HG02798 (cell line): ENCODE results near the gene PCDH15.

ENCODE experiments used
- ATAC-seq: cut with Tn5 transposase; IDR thresholded peaks from one replicate; pipeline ENCODE4 v1.9.1; 2021; ENCODE audit warnings: mild to moderate bottlenecking; ENCODE audit not compliant: unreplicated experiment, poor library complexity

PCDH15 gene

DNA sequence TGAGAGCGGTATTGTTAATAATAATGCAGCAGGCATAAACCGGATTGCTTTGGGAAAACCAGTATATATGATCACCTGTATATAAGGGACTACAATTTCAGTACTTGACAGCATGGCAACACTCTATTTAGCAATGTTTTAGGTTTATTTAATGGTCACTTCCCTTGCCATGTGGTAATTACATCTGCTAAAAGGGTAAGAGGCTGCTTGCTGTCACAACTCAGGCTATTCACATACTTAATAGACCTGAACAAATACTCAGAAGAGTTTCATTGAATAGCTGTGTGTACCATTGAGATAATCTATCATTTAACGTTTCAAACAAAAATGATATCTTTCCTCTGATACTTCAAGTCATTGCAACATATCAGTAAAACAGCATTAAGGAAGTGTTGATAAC lies 90.1 kb downstream of the PCDH15 start:
- ATAC-seq = no peak

DNA sequence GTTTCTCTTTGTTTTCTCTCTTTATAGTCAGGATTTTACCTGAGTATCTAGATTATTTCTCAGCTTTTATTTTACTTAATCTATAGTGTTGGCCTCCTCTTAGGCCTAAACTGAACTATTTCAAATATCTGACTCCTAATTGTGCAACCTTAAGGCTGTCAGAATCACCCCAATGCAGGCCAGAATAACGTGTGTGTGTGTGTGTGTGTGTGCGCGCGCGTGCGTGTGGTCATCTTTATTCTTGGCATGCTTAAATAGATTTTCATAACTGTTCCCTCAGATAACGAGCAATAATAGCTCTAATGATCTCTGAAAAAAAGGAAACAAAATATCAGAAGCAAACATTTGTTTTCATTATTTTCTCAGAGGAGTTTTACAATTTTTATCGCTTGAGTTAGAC lies 92.4 kb downstream of the PCDH15 start:
- no peak for ATAC-seq

DNA sequence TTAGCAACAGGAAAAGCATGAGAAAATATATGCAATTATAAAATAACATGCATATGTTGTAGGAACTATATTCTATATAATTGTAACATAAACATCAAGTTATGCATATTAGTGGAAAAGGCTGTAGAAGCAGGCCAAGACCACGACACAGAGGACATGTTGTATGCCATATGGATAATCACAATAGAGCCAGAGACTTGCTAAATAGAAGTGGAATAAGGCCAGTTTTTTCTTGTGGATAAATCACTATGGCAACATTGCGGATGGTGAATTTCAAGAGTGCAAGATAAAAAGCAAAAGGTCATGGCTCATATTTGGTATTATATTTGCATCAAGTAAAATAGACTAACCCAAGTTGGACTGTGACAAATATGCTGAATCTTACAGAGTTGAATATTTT lies 93.0 kb downstream of the PCDH15 start:
- no peak for ATAC-seq

DNA sequence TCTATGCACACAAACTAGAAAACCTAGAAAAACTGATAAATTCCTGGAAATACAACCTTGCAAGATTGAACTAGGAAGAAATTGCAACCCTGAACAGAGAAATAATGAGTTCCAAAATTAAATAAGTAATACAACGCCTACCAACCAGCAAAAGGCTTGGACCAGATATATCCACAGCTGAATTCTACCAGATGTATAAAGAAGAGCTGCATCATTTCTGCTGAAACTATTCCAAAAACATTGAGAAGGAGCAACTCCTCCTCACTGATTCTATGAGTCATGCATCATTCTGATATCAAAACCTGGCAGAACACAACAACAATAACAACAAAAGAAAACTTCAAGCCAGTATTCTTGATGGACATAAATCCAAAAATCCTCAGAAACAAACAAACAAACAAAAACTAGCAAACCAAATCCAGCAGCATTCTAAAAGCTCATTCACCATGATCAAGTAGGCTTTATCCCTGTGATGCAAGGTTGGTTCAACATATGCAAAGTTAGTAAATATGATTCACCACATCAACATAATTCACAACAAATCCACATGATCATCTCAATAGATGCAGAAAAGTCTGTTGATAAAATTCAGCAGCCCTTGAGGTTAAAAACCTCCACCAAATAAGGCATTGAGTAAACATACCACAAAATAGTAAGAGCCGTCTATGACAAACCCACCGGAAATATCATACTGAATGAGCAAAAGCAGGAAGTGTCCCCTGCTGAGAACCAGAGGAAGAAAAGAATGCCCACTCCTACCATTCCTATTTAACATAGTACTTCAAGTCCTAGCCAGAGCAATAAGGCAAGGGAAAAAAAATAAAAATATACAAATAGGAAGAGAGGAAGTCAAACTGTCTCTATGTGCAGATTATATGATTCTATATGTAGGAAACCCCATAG lies 98.2 kb downstream of the PCDH15 start:
- no peak for ATAC-seq

DNA sequence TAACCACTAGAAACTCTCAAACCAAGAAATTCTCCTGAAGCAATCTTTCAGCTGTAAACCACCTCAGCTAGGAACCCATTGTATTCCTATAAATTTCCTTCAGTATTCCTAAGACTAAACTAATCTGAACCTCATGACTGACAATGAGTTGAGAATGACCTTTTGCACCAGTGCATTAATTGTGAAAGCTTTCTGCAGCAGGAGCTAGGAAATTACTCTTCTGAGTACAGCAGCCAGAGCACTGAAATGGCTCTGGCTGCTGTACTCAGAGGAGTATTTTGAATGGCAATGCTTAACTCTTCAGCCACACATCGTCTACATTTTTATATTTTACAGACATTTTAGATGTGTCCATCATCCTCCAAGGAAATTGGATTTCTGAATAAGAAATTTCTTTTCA lies 109.7 kb downstream of the PCDH15 start:
- ATAC-seq = no peak

DNA sequence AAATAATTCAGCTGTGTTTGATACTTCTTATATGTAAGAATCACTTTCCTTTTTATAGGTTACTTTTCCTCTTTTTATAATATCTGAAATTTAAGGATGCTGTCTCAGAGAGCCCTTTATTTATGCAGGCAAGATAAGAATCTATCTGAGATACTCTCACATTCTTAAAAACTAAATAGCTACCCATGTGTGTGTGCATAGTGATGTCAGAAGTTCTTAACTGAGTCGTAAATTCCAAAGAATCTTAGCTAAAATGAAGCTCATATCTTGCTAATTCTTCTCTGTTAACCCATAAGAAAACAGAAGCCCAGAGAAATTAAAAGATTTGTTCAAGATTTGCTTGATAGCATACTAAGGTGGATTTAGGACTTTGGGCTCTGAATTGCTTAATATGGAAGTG lies 118.5 kb downstream of the PCDH15 start:
- ATAC-seq = no peak

DNA sequence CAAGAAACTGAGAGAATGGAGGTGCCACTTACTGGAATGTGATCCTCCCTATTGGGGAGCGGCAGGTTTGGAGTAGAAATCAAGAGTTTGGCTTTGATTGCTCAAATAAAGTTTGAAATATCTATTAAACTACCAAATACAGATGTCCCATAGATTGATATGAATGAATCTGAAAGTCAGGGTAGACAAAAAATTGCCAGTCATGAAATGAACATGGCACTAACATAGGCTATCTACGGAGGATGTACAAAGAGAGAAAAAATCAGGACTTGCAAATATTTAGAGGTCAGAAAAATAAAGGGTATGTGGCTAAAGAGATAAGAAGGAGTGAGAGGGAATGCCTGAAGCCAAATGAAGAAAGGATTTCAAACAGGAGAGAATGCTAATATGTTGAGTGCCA lies 119.9 kb downstream of the PCDH15 start:
- no peak for ATAC-seq

DNA sequence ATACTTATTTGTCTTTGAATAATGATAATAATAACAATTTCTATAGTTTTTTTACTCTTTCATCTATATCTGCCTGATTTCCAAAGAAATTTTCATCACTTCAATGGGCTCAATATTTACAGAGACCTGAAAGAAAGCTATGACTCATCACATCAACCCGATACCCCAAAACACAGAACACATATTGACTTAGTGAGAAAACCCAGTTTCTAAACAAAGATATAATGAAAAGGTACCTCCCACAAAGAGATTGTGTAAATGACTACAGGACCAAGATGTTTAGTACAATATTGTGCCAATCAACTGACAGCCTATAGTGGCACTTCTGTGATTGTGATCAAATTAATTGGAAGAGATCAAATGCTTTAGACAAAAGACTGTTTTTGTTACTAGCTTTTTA lies 133.9 kb downstream of the PCDH15 start:
- no peak for ATAC-seq

DNA sequence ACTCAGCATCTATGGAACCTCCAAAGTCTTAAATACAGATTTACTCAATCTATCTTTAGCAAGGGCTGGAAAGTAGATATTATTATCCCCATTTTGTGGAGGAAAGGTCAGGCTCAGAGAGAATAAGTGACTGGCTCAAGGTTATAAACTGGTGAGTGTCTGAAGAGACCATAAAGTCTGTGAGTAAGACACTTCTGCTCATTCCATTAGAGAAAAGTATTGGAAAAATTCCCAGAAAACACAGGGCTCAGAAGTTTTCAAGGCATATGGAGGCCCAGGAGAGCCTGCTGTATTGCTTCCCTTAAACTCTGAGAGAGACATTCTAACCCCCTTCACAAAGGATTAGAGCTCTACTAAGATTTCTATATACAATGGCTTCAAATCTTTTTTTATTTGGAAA lies 134.8 kb downstream of the PCDH15 start:
- no peak for ATAC-seq

DNA sequence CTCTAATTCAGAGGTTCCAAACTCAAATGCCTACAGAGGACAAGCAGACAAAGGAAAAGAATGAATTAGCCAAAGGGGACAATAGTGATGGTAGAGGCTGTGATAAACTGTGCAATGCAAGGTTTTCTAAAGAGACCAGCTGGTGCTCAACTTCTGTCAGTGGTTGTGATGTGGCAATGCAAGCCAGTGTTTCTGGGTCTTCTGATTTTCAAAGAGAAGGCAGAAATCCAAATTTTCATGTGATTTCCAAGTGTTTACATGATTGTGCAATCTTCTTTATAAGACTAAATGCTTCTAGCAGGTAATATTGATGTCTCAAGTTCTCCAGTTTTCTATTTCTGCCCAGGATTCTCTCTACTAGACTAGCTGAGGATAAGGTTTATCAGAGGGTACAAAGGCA lies 135.9 kb downstream of the PCDH15 start:
- ATAC-seq = no peak

DNA sequence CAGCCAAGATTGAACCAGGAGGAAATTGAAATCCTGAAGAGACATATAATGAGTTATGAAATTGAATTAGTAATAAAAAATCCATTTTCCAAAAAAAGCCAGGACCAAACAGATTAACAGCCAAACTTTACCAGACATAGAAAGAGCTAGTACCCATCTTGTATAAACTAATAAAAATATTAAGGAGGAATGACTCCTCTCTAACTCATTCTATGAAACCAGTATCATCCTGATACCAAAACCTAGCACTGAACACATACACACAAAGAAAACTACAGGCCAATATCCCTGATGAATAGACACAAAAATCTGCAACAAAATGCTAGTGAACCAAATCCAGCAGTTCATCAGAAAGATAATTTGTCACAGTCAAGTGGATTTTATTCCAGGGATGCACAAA lies 140.6 kb downstream of the PCDH15 start:
- no peak for ATAC-seq

DNA sequence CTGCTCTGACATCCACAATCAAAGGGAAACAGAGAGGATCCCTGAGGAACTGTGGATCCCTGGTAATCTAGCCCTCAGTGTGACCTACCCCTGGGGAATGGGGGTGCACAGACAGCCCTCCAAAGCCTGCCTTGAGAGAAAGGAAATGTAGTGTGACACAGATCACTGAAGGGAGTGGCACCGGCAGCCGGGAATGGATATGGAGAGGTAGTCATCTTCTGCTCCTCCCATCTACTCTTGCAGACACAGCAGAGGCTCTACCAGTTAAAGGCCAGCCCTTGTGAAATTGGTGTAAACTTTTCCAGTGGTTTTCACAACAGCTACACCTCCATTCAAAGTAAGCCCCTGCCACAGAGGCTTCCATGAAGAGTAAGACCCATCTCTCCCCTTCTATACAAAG lies 144.4 kb downstream of the PCDH15 start:
- ATAC-seq = no peak

DNA sequence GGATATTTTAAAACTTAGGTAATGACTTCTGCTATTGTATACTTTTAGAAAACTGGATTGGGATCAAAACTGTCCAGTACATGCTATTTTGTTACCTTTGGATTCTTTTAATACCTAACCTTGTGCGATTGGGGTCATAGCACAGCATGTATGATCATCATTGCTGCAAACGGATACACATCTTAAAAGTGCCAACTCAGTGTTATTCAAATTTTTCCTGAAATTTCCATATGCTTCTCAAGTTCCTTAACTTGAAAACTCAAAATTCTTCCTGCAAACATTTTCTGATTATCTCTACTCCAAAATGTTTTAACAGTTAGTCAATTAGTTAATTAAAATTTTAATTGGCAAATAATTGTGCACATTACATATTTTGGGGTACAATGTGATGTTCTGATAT lies 147.5 kb downstream of the PCDH15 start:
- no peak for ATAC-seq

DNA sequence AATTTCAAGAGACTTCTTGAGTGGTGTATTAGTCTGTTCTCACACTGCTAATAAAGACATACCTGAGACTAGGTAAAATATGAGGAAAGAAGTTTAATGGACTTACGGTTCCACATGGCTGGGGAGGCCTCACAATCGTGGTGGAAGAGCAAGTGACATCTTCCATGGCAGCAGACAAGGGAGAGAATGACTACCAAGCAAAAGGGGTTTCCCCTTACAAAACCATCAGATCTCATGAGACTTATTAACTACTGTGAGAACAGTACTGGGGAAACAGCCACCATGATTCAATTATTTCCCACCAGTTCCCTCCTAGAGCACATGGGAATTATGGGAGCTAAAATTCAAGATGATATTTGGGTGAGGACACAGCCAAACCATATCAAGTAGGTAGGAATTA lies 150.5 kb downstream of the PCDH15 start:
- no peak for ATAC-seq

DNA sequence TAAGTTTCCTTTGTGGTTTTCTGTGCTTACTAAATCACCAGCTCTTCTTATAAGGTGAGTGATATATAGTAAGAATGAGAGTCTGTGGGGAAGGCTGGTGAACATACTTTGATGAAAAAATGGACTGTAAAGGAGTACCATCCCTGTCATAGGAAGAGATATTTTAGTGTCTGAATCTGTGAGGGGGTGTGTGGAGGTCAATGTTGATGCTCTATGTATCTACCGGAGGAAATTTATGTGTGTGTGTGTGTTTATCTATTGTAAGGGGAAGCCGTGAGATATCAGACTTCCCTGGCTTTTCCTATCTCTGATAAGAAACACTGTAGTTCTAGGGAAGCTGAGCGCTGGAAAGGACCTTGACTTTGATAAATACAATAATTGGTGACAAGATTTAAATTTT lies 179.0 kb downstream of the PCDH15 start:
- no peak for ATAC-seq

DNA sequence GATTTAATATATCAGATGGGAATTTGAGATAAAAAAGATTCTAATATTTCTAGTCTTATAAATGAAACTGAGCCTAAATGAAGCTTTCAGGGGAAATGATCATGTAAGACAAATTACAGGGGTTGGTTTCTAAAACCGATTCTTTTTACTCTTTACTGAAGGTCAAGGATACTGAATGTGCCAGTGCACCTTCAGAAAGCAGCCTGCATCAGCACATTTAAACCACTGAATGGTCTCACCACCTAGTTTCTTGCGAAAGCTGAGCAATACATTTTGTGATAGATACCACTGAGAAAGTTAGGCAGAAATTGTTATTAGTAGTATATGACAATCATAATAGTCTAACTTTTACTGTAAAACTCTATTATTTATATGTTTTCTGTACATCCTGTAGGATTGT lies 180.7 kb downstream of the PCDH15 start:
- no peak for ATAC-seq

DNA sequence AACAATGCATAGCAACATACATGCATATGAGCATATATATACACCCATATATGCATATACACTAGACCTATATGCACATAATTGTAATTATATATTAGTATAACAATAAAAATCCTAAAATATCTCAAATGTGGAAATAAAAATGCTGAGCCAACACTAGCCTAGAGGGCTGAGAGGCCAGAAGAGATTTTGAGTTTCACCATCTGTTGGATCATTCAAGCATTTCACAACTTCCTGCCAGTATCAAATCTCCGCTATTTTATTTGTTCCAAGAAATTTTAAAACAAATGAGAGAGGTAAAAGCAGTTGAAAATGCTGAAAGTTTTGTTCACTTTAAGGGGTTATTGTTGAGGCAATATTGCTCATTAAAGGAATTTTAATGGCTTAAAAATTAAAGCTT lies 187.0 kb downstream of the PCDH15 start:
- no peak for ATAC-seq

DNA sequence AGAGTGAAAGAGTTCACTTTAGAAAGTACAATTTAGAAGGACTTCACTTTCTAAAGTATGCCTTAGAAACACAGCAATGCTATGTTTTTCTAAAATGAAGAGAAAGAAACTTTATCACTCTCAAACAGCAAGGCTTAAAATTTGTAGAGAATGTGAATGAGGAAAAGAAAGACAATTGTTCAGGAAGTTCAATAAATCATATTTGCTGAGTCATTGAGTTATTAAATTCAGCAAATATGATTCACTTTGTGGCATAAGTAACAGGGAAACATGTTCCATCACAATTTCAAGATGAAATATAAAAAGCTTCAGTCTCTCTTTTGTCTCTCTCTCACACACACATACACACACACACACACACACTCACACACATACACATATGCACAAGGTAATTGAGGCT lies 187.9 kb downstream of the PCDH15 start:
- no peak for ATAC-seq

DNA sequence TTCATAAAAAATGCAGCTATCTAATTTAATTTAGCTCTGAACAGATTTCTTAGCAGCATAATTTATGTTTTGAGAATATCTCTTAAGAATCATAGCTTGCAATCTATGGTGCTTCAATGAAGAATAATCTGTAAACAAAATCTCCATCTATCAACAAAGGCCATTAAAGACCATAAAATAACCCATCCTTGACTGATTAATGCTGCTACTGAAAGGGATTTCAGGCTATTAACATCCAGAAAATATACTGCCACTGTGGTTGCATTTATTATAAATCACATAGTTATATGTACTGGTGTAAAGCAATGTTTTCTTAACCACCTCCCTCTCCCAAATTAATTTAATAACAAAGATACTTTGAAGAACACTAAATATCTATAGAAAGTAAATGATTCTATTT lies 191.6 kb downstream of the PCDH15 start:
- ATAC-seq = no peak

DNA sequence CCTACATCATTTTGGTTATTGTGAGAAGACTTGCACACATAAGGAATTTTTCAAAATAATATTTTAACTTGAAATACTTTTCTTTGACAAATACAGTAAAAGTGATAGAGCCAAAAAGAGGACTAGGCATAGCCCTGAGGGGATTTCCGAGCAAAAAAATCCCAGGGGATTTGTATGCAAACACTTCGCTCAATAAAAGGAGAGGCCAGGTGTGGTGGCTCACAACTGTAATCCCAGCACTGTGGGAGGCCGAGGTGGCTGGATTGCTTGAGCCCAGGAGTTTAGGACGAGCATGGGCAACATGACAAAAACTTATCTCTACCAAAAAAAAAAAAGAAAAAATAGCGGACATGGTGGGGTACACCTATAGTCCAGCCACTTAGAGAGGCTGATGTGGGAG lies 193.0 kb downstream of the PCDH15 start:
- ATAC-seq = no peak

DNA sequence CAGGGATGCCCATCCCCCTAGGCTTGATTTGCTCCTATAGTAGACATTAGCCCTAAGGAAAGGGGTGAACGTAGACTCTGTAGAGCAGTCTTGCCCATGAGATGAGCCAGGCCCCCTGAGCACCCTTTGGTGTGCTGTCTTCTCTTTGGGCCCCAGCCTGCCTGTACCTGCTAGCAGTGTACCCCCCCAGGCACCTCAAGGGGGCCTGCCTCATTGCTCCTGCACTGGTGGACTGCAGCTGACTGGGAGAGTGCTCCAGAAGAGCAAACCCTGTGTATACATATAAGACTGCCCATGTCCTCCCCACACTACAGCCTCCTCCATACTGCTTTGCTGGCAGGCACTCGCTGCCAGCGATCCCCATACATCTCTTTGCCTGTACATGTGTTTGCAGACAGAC lies 206.7 kb downstream of the PCDH15 start:
- no peak for ATAC-seq

DNA sequence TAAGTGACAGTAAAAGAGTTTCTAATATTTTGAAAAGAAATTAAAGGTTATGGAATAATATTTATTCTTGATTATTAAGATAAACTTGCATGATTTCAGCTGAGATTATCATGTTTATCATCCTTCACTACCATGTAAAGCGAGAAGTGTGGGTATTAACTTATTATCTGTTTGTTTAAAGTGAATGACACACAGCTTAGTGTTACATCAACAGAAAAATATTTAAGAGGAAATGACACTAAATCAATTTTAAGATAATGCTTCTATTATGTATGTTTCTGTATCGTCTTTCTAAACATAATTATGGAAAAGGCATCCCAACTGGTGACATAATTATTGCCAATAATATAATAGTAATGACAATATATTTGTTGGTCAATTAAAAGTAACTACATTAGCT lies 213.1 kb downstream of the PCDH15 start:
- no peak for ATAC-seq

DNA sequence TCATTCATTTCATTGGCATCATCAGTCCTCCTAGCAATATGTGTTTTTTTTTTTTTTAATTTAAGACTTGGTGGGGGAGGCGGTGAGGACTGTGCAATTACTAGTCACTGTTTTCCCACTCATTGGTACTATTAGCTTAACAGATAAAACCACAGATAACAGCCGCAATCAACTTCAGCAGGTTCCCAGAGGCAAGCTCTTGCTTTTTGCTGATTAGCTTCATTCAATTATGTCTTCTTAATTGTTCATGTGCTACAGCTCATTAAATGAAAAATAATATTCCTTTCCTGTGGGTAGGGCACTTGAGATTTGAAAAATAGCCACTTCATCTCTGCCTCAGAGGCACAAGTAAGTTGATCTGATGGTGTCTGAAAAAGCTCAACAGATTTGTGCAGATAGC lies 215.5 kb downstream of the PCDH15 start:
- ATAC-seq = no peak
